Fibroblast of skin of left biceps (primary cell): ENCODE data around the gene CENPE.
"Not testable (repeated sequence)": the region's sequence is repeated elsewhere in the genome, so short reads cannot be mapped to it uniquely, and the experiment has no call there.

ENCODE experiments used
- DNase-seq, 2 experiments: peaks; one replicate each; pipeline ENCODE4 v3.0.0-alpha.2; 2013; ENCODE audit warnings: low read depth in 2 of 2

CENPE gene, protein sequence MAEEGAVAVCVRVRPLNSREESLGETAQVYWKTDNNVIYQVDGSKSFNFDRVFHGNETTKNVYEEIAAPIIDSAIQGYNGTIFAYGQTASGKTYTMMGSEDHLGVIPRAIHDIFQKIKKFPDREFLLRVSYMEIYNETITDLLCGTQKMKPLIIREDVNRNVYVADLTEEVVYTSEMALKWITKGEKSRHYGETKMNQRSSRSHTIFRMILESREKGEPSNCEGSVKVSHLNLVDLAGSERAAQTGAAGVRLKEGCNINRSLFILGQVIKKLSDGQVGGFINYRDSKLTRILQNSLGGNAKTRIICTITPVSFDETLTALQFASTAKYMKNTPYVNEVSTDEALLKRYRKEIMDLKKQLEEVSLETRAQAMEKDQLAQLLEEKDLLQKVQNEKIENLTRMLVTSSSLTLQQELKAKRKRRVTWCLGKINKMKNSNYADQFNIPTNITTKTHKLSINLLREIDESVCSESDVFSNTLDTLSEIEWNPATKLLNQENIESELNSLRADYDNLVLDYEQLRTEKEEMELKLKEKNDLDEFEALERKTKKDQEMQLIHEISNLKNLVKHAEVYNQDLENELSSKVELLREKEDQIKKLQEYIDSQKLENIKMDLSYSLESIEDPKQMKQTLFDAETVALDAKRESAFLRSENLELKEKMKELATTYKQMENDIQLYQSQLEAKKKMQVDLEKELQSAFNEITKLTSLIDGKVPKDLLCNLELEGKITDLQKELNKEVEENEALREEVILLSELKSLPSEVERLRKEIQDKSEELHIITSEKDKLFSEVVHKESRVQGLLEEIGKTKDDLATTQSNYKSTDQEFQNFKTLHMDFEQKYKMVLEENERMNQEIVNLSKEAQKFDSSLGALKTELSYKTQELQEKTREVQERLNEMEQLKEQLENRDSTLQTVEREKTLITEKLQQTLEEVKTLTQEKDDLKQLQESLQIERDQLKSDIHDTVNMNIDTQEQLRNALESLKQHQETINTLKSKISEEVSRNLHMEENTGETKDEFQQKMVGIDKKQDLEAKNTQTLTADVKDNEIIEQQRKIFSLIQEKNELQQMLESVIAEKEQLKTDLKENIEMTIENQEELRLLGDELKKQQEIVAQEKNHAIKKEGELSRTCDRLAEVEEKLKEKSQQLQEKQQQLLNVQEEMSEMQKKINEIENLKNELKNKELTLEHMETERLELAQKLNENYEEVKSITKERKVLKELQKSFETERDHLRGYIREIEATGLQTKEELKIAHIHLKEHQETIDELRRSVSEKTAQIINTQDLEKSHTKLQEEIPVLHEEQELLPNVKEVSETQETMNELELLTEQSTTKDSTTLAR (N-terminal part only)

DNA sequence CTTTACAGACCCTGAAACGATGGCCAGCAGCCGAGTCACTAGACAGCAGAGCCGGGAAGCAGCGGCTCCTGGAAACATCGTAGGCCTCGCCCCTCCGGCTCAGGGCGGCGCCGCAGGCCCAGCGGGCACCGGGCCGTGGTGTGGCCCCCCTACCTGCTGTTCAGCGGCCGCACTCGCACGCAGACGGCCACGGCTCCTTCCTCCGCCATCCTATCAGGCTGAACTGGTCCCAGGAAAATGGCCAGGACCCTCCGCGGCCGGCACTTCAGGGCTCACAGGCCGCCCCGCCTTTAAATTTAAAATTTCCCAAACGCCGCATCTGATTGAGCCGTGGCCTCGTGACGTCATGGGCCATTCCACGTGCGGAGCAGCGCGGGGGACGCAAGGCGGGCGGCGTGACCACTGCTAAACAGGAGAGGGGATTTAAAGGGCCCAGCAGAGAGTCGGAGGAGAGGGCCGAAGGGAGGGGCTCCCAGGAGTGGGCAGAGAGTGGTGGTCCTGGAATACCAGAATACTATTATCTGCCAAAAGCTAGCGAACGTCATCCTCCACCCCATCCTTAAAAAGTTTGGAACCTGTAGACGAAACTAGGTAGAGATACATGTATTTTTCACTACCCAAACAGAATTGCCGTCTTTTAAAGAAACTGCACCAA is at the start of gene CENPE:
TSS of gene CENPE (minus strand) at position 233 of the 655 bp plus-strand sequence. CDS start at position 209, 24 bp downstream.
- DNase-seq = peak; percentile 66 to 68

DNA sequence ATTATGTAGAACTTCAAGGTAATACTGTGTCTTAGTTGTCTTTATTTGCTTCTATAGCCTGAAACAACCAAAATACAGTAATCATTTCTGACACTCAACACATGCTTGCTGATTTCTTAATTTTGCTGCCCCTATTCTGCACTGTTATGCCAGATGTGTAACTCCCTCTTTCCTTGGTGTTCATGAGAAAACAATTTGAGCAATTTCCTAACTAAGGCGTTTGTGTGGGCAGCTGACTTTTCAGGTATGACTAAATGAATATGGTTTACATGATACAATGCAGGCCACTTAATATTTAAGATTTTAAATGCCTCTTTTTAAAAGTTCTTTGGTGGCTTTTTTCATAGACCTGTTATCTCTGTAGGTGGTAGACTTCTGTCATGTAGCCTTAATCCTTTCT is 46.1 kb upstream of the CENPE start:
- no peak for DNase-seq

DNA sequence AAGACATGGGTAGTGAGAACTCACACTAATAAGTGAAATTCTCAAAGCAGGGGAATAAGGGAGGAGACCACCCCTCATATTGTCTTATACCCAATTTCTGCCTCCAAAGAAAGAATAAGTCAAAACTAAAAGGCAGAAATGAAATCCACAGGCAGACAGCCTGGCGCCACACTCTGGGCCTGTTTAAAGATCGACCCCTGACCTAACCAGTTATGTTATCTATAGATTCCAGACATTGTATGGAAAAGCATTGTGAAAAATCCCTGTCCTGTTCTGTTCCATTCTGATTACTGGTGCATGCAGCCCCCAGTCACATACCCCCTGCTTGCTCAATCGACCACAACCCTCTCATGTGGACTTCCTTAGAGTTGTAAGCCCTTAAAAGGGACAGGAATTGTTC is 32.8 kb upstream of the CENPE start:
- not testable (repeated sequence) for DNase-seq

DNA sequence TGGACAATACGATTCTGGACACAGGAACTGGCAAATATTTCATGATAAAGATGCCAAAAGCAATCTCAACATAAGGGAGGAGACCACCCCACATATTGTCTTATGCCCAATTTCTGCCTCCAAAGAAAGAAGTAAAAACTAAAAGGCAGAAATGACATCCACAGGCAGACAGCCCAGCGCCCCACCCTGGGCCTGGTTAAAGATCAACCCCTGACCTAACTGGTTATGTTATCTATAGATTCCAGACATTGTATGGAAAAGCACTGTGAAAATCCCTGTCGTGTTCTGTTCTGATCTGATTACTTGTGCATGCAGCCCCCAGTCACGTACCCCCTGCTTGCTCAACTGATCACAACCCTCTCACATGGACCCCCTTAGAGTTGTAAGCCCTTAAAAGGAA is 25.4 kb upstream of the CENPE start:
- DNase-seq = not testable (repeated sequence)

DNA sequence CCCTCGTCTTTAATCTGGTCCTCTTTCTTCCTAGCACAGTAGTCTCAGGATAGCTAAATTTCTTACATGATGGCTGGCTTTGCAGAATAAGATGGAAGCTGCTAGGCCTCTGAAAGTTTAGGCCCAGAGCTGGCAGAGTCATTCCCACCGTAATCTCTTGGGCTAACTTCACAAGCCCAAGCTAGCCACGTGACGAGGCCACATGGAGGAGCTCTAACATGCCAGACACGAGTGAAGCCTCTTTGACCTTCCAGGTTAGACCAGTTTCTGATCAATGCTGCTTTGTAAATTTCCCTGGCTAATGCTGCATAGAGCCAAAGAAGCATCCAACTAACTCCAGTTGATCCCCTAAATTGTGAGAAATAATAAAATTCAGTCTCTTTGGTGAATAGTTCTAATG is 9.5 kb upstream of the CENPE start:
- no peak for DNase-seq

DNA sequence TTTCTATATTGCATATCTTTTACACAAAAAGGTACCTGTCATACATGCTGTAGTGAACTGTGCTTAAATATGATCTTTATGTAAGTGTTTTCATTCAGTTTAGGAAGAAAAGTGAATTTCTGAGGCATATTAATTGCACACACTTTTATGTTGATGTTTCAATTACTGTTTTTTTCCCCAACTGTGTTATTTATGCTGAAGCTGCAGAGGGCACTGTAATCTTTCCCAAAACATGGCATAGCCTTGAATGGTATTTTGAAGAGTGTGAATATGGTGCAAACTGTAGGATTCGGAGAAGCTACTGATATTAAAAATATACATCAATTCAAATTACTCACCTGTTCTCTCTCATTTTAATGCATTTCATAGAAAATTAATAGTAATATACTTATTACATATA is 6.0 kb upstream of the CENPE start:
- no peak for DNase-seq

DNA sequence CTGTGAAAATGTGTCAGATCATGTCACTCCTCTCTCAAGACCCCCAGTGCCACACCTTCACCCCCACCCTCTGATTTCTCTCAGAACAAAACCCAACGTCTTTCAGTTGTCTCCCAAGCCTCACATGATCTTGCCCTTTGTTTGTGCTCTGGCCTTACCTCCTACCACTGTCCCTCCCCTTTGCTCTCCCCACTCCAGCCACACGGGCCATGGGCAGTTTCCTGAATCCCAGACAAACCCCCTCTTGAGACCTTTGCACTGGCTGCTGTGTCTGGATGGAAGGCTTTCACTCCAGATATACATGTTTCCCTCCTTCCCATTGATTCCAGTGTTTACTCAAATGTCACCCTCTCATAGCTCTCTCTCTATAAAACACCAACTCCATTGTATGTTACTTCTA is 3.6 kb upstream of the CENPE start:
- no peak for DNase-seq

DNA sequence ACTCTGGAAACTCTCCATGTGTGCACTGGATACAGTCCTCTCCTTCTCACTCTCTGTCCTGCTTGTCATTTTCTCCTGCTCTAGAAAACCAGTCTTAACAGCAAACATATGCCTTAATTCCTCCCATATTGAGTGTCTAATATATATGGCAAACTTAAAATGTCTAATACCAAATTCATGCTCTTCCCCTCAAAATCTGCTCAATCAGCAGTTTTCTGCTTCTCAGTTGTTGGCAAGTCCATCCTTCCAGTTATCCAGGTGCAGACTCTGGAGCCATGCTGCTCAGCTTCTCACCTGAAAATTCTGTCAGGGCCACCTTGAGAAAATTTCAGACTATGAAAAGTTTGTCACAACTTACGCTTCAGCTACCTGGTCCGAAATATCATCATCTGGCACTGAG is 3.1 kb upstream of the CENPE start:
- no peak for DNase-seq

DNA sequence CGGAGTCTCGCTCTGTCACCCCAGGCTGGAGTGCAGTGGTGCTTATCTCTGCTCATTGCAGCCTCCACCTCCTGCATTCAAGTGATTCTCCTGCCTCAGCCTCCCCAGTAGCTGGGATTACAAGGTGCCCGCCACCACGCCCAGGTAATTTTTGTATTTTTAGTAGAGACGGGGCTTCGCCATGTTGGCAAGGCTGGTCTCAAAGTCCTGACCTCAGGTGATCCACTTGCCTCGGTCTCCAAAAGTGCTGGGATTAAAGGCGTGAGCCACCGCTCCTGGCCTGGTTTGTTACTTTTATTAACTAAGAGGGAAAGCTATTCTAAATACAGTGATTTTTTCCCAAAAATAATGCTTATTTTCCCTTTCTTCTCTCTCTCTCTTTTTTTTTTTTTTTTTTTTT is 866 bp upstream of the CENPE start:
- no peak for DNase-seq

DNA sequence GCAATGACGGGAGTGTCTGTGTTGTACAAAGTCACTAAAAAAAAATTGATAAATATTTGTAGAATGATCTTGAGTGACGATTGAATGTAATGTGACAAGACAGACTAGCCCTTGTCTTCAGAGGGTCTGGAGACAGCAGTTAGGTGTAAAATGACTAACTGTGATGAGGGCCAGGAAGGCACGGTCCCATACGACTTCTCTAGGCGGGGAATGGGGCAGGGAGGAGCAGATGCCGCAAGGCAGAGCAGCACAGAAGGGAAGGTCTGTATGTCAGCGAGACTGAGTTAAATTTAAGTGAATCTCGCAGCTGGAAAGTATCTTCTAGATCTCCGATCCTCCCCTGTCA is 405 bp downstream of the CENPE start:
- DNase-seq = no peak

DNA sequence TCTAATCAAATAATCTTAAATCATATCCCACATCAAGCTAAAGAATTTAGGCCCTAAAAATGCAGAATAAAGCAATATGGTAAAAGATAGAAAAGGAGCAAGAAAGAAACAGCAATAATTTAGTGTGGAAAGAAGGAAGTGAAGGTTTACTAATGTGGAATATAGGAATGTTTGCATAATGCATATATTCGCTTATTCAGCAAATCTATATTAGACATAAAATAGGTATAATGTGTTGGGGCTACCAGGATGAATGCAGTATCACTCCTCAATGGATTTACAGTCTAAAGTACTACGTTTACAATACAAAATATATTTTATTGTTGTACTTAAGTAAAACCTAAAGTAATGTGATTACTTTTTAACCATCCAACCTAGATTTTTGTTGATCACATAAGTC is 4.7 kb downstream of the CENPE start:
- no peak for DNase-seq

DNA sequence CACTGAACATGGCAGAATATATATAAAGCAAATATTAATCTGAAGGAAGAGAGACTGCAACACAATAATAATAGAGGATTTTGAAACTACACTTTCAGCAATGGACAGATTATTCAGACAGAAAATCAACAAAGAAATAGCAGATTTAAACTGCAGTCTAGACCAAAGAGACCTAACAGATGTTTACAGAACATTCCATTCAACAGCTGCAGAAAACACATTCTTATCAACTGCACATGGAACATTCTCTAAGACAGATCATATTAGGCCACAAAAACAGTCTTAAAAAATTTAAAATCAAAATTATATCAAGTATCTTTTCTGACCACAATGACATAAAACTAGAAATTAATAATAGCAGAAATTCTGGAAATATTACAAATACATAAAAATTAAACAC is 27.1 kb downstream of the CENPE start:
- no peak for DNase-seq

DNA sequence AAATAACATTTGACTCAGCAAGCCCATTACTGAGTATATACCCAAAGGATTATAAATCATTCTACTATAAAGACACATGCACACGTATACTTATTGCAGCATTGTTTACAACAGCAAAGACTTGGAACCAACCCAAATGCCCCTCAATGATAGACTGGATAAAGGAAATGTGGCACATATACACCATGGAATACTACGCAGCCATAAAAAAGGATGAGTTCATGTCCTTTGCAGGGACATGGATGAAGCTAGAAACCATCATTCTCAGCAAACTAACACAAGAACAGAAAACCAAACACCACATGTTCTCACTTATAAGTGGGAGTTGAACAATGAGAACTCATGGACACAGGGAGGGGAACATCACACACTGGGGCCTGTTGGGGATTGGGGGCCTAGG is 28.4 kb downstream of the CENPE start:
- not testable (repeated sequence) for DNase-seq

DNA sequence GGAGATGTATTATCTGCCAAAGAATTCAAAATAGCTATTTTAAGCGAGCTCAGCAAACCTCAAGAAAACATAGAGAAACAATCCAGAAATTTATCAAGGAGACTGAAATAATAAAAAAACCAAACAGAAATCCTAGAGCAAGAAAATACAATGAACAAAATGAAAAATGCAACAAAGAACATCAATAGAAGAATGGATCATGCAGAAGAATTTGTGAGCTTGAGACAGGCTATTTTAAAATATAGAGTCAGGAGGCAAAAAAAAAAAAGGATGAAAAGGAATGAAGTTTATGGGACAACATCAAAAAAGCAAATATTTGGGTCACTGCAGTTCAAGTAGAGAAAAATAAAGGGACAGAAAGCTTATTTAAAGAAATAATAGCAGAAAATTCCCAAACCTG is 29.1 kb downstream of the CENPE start:
- DNase-seq = no peak

DNA sequence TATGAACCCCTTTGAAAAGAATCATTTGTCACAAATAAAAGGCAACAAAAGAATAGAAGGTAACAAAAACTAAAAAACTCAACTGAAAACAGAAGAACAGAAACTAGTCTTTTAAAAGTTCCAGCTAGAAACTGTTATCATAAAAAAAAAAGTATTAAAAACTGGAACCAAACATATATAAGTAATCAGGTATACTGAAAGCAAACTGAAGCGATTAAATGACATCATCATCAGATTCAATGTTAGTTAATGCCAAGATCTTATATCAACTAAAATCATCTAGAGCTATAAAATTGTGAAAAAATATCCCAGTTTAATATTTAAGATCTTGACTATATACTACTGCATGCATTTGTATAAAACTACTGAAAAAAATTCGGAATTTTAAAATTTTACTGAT is 36.0 kb downstream of the CENPE start:
- DNase-seq = no peak

DNA sequence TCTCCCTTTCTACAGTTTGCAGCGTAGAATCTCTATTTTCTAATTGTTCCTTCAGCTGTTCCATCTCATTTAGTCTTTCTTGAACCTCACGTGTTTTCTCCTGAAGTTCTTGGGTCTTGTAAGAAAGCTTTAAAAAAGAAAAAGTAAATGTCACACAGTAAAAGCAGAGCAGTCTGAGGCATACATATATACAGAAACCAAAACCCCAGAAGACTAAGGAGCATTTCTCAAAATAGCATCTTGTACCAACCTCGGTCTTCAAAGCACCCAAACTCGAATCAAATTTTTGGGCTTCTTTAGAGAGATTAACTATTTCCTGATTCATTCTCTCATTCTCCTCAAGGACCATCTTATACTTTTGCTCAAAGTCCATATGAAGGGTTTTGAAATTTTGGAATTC is 39.4 kb downstream of the CENPE start:
- DNase-seq = no peak

DNA sequence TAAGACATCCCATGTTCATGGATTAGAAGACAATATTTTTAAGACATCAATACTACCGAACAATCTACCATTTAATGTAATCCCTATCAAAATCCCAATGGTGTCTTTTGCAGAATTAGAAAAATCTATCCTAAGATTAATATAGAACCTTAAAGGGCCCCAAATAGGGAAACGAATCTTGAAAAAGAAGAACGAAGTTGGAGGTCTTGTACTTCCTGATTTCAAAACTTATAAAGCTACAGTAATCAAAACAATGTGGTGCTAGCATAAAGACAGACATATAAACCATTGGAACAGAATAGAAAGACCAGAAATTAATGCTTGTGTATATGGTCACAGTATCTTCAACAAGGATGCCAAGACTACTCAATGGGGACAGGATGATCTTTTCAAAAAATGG is 42.0 kb downstream of the CENPE start:
- no peak for DNase-seq

DNA sequence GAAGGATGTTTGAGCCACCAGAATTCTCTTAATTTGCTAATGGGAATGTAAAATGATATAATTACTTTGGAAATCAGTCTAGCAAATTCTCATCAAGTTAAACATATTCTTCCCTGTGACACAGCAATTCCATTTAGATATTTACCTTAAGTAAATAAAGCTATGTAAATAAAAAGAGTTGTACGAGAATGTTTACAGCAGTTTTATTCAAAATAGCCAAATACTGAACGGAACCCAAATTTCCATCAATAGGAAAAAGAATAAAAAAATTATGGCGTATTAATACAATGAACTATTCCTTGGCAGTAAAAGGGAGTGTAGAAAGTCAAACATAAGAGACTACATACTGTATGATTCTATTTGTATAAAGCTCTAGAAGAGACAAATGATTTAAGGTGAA is 45.8 kb downstream of the CENPE start:
- DNase-seq = no peak

DNA sequence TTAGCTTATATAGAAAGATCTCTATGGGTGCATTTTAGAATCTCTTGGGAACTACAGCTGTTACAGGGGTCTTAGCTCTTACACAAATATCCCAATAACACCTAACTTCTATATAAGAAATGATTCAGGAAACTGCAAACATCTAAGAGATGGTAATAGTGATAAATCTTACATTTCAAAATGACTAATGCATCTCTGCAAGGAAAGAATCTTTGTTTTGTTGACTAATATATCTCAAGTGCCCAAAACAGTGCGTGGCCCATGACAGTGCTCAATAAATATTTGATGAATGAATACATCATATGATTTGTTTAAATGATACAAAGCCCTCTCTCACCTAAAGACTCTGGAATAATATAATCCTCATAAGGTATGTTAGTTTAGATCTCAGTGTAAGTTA is 47.5 kb downstream of the CENPE start:
- DNase-seq = peak in 1 of 2 experiments; percentile 1

DNA sequence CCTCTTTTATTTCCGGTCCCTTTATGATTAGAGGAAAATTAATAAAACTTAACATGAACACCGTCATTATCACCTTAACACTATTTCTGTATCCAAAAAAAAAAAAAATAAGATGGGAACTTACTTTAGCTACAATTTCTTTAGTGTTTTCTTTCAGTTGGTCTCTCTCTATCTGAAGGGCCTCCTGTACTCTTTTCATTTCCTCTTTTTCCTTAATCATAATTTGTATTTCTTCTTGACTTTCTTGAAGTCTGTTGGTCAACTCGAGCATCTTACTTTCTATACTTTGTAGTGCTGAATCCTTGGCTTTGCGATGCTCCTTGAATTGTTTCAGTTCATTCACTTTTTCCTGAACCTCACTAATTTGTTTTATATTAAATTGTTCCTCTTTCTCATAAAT is 53.2 kb downstream of the CENPE start:
- DNase-seq = no peak

DNA sequence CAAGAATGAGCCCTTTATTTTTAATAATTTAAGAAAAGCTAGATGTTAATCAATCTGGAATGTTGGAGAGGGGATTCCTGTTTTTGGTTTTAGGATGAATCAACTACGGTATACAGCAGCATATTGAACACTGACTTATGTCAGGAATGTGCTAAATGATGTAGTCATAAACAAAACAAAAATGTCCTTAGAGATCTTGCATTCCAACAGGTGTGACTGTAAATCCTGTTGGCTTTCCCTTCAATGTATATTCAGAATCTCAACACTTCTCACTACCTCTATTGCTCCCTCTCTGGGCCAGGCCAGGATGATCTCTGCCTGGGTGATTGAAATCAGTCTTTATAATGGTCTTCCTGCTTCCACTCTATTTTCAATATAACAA is 60.7 kb downstream of the CENPE start:
- DNase-seq = peak in 1 of 2 experiments; percentile 11
